Neuronal stem cell (in vitro differentiated cells): Measurements from ENCODE around the gene CD300LB.

ENCODE experiments used
- DNase-seq: peaks from one replicate; pipeline ENCODE4 v3.0.0-alpha.2; 2013; ENCODE audit warnings: low spot score
- H2AFZ ChIP-seq: one replicate; pipeline ENCODE4 v1.6.1; 2013; ENCODE audit warnings: mild to moderate bottlenecking, low read length, inconsistent platforms
- H2AK5ac ChIP-seq: 2 replicates; pipeline ENCODE4 v1.6.1; 2013; ENCODE audit warnings: low read depth, mild to moderate bottlenecking, inconsistent platforms, low read length, moderate library complexity, mixed read lengths
- H2BK120ac ChIP-seq: 2 replicates; pipeline ENCODE4 v1.6.1; 2013; ENCODE audit warnings: low read depth, mild to moderate bottlenecking, inconsistent platforms, low read length, moderate library complexity, mixed read lengths
- H2BK12ac ChIP-seq: one replicate; pipeline ENCODE4 v1.6.1; 2013; ENCODE audit warnings: low read length, inconsistent platforms
- H2BK15ac ChIP-seq: 2 replicates; pipeline ENCODE4 v1.6.1; 2013; ENCODE audit warnings: mild to moderate bottlenecking, low read length, inconsistent platforms, mixed read lengths
- H2BK5ac ChIP-seq: one replicate; pipeline ENCODE4 v1.6.1; 2013; ENCODE audit warnings: inconsistent platforms, mild to moderate bottlenecking, low read length, moderate library complexity
- H3K14ac ChIP-seq: one replicate; pipeline ENCODE4 v1.6.1; 2013; ENCODE audit warnings: low read length, inconsistent platforms
- H3K18ac ChIP-seq: 2 replicates; pipeline ENCODE4 v1.6.1; 2013; ENCODE audit warnings: low read length, inconsistent platforms
- H3K23ac ChIP-seq: 2 replicates; pipeline ENCODE4 v1.6.1; 2013; ENCODE audit warnings: low read depth, mild to moderate bottlenecking, mixed read lengths, low read length, inconsistent platforms; ENCODE audit not compliant: poor library complexity
- H3K27ac ChIP-seq: replicated peaks from 3 replicates; pipeline ENCODE4 v1.5.1; 2013; ENCODE audit warnings: low read length, inconsistent platforms
- H3K27me3 ChIP-seq, 3 experiments: 2 replicates each; pipeline ENCODE4 v1.6.1; 2013; ENCODE audit warnings: low read length in 3 of 3, mild to moderate bottlenecking in 2 of 3, inconsistent platforms in 1 of 3, low read depth in 1 of 3, mixed read lengths in 1 of 3, moderate library complexity in 1 of 3; ENCODE audit not compliant: control insufficient read depth in 3 of 3, insufficient read depth in 3 of 3
- H3K36me3 ChIP-seq, 2 donors: replicated peaks in 1 of 2; 2 replicates each; pipeline ENCODE4 v1.6.1; 2013; ENCODE audit warnings: low read length in 2 of 2; ENCODE audit not compliant: control insufficient read depth in 2 of 2, insufficient read depth in 2 of 2
- H3K4ac ChIP-seq: 2 replicates; pipeline ENCODE4 v1.6.1; 2013; ENCODE audit warnings: inconsistent platforms, mild to moderate bottlenecking, low read length, moderate library complexity
- H3K4me1 ChIP-seq, 2 donors: 1 replicate in 1 of 2; 2 replicates in 1 of 2; pipeline ENCODE4 v1.6.1; 2013; ENCODE audit warnings: low read length in 2 of 2, low read depth in 1 of 2; ENCODE audit not compliant: control insufficient read depth in 2 of 2, insufficient read depth in 1 of 2
- H3K4me2 ChIP-seq: one replicate; pipeline ENCODE4 v1.6.1; 2013; ENCODE audit warnings: mild to moderate bottlenecking, low read length, inconsistent platforms; ENCODE audit not compliant: insufficient read depth, poor library complexity, severe bottlenecking
- H3K4me3 ChIP-seq, 2 donors: 2 replicates each; pipeline ENCODE4 v1.5.1; 2013; ENCODE audit warnings: low read length in 2 of 2, mild to moderate bottlenecking in 2 of 2, inconsistent platforms in 1 of 2, moderate library complexity in 1 of 2
- H3K79me1 ChIP-seq: one replicate; pipeline ENCODE4 v1.6.1; 2013; ENCODE audit warnings: low read depth, mild to moderate bottlenecking, inconsistent platforms, low read length, moderate library complexity
- H3K9ac ChIP-seq: one replicate; pipeline ENCODE4 v1.6.1; 2013; ENCODE audit warnings: mild to moderate bottlenecking, low read depth, low read length, inconsistent platforms; ENCODE audit not compliant: poor library complexity
- H3K9me3 ChIP-seq, 2 donors: replicated peaks in 1 of 2; 2 replicates each; pipeline versions ENCODE3 to v1.6.1; 2013; ENCODE audit warnings: low read length in 2 of 2, mild to moderate bottlenecking in 2 of 2, inconsistent platforms in 1 of 2, low read depth in 1 of 2, mixed read lengths in 1 of 2, moderate library complexity in 1 of 2; ENCODE audit not compliant: control insufficient read depth in 2 of 2, insufficient read depth in 1 of 2
- H4K8ac ChIP-seq: one replicate; pipeline ENCODE4 v1.6.1; 2013; ENCODE audit warnings: low read depth, mild to moderate bottlenecking, inconsistent platforms, low read length, moderate library complexity
- H4K91ac ChIP-seq: one replicate; pipeline ENCODE4 v1.6.1; 2013; ENCODE audit warnings: low read length, low read depth, mild to moderate bottlenecking, inconsistent platforms; ENCODE audit not compliant: poor library complexity
- WGBS, 2 donors: extraction: QIAGEN DNeasy Blood & Tissue Kit; methylation state at CpG; one replicate each; pipeline ENCODE4 v1.1.7; 2013; ENCODE audit warnings: missing lambda C conversion rate in 2 of 2, mixed read lengths in 1 of 2; ENCODE audit not compliant: insufficient read length in 2 of 2, insufficient replicate concordance in 1 of 2; ENCODE audit errors: extremely low coverage in 2 of 2; 5-methylcytosine and 5-hydroxymethylcytosine counted together

The CD300LB gene

DNA sequence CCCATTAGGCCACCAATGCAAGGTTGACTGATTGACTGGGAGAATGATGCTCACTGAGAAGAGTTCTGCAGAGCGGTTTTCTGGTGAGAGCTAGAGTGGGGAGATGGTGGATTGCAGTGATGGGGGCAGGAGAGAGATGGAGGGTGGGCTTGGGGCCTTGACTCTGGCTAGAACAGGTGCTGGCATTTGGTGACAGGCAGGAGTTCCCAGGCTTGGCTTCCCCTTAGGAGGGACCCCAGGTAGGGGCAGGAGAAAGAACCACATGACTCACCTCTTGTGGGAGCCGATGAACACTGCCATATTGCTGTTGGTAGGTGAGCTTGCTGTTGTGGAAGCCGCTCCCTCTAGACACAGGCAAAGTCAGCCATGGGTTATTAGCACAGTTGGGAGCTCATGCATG lies 8.0 kb downstream of the CD300LB start:
- H3K36me3 ChIP-seq, result no peaks in the 10 kb centered on the region
- no peak overlapping the region for H3K27ac ChIP-seq
- H3K9me3 ChIP-seq, result peaks cover 0 to 7% of the 10 kb centered on the region in 2 donors
- peak overlapping the region; percentile 52 for H3K23ac ChIP-seq
- H2BK15ac ChIP-seq, result no peak overlapping the region
- H3K9ac ChIP-seq, result no peak overlapping the region
- no peak for DNase-seq
- H3K14ac ChIP-seq, result no peak overlapping the region
- no peak overlapping the region for H3K4ac ChIP-seq
- no CpG with 5 or more reads among the region's 3 CpGs for WGBS, 2 donors
- no peak overlapping the region for H3K18ac ChIP-seq
- H2AK5ac ChIP-seq, result no peak overlapping the region
- H3K79me1 ChIP-seq, result no peaks in the 10 kb centered on the region
- H4K91ac ChIP-seq, result no peak overlapping the region
- no peak overlapping the region for H3K4me2 ChIP-seq
- H2BK12ac ChIP-seq, result no peak overlapping the region
- no peak overlapping the region for H2BK120ac ChIP-seq
- H3K27me3 ChIP-seq, result peaks cover 0 to 2% (median 0%) of the 10 kb centered on the region in 3 experiments
- no peaks in the 10 kb centered on the region for H3K4me1 ChIP-seq
- H3K4me3 ChIP-seq, result no peak overlapping the region
- H2BK5ac ChIP-seq, result no peak overlapping the region
- no peak overlapping the region for H2AFZ ChIP-seq
- H4K8ac ChIP-seq, result no peak overlapping the region

DNA sequence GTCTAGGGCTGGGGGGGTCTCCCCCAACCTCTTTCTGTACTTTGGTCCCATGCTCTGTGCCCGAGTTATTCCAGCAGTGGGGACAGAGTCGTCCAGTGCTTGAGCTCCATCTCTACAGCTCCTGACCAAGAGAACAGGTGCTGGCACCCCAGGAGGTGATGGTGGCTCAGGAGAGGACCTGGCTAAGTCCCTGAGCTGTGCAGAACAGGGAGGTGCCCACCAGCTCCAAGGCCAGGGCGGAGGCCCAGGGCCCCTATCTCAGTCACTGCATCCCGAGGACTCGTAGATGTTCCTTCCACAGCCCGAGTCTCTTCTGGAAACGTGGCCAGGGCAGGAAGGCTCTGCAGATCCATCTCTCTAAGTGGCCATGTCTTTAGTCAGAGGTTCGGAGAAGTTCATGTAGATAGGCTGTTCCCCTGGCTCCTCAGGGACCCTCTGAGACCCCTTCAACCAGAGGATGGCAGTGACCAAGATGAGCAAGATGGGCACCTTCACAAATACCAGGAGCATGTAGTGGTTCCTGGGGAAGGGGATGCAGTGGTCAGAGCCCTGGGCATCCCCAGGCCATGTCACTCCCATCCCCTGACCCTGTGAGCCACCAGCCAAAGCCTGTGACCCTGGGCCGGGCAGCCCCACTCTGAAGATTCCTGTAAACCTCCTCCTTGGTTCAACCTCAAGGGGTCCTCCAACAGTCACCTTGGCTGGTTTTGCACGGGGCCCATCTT lies 8.7 kb downstream of the CD300LB start:
- no peak overlapping the region for H2BK120ac ChIP-seq
- no CpG with 5 or more reads among the region's 10 CpGs for WGBS, 2 donors

DNA sequence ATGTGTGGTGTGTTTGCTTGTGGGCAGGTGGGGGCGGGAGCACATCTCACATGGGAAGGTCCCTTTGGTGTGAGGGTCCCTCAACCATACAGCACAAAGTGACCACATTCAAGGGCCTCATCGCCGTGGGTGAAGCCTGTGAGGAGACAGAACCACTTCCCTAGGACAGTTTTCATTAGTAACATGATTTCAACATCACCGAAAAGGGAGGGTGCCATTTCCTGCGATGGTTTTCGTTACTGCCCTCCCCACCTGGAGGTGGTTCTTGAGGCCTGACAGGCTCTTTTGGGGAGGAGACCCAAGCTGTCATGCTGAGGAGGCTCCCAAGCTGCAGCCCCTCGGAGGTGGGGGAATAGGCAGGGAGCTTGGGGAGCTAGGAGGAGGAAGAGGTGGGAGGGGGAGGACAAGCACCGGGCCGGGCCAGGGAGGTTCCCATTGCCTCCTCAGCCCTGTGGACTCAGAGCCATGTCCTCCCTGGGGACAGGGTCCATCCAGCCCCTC lies 9.5 kb downstream of the CD300LB start:
- Histone ChIP-seq H3K4me2 (no peak overlapping the region), H3K36me3 (no peaks in the 10 kb centered on the region), H2BK120ac (no peak overlapping the region), H2AFZ (no peak overlapping the region), H3K23ac (no peak overlapping the region), H3K79me1 (no peaks in the 10 kb centered on the region), H3K14ac (no peak overlapping the region), H3K9ac (no peak overlapping the region), H2BK15ac (no peak overlapping the region), H2BK5ac (no peak overlapping the region), H3K18ac (no peak overlapping the region), H2AK5ac (no peak overlapping the region), H3K4me3 (no peak overlapping the region), H3K9me3 (peaks cover 0 to 7% of the 10 kb centered on the region in 2 donors), H4K8ac (no peak overlapping the region), H3K27me3 (no peaks in the 10 kb centered on the region), H2BK12ac (no peak overlapping the region), H3K4me1 (no peaks in the 10 kb centered on the region), H4K91ac (no peak overlapping the region), H3K4ac (no peak overlapping the region), H3K27ac (no peak overlapping the region)
- DNase-seq, result no peak
- no CpG with 5 or more reads among the region's 9 CpGs for WGBS, 2 donors

More for the DNA sequence above, 8.7 kb downstream of the CD300LB start:
- Histone ChIP-seq H2AK5ac (no peak overlapping the region), H2AFZ (no peak overlapping the region), H4K91ac (no peak overlapping the region), H3K79me1 (no peaks in the 10 kb centered on the region), H3K9ac (no peak overlapping the region), H3K36me3 (no peaks in the 10 kb centered on the region), H3K27ac (no peak overlapping the region), H3K4me2 (no peak overlapping the region), H3K4me3 (no peak overlapping the region), H3K4ac (no peak overlapping the region), H2BK15ac (no peak overlapping the region), H3K4me1 (no peaks in the 10 kb centered on the region), H2BK5ac (no peak overlapping the region), H3K23ac (no peak overlapping the region), H4K8ac (no peak overlapping the region), H3K14ac (no peak overlapping the region), H3K18ac (no peak overlapping the region), H2BK12ac (no peak overlapping the region), H3K27me3 (peaks cover 0 to 2% (median 0%) of the 10 kb centered on the region in 3 experiments), H3K9me3 (peaks cover 0 to 7% of the 10 kb centered on the region in 2 donors)
- no peak for DNase-seq

DNA sequence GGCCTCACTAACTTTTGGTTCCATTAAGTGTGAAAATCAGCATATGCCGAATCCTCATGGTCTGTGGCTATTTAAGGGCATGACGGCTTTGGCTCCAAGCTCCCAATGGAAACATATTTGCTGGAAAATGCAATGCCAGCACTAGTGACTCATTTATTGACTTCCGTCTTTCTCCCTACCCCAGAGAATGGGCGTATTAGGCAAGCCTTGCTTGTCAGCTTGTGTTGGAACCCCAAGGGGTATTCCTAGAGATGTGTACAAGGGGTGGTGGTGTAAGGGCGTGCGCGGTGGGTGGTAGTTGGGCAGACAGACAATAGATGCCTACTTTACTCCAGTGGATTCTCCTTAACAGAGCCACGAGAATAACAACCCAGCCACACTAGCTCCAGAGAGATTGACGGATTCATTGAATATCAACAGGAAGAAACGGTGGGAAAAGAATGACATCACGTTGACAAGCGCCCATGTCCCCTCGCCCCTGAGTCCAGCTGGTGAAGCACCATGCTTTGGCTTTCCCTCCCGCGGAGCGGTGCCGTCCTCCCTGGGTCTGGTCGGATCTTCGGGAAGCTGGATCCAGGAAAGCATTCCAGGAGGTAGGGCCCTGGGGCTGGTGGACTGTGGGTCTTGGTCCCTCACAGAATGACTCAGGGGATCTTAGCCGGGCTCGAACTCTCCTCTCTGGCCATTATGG lies 10.3 kb downstream of the CD300LB start:
- Histone ChIP-seq H3K4me1 (no peaks in the 10 kb centered on the region), H3K4ac (no peak overlapping the region), H2AFZ (no peak overlapping the region), H3K27me3 (no peaks in the 10 kb centered on the region), H3K9me3 (peaks cover 0 to 7% of the 10 kb centered on the region in 2 donors), H3K27ac (no peak overlapping the region), H3K36me3 (no peaks in the 10 kb centered on the region), H3K9ac (no peak overlapping the region), H2BK120ac (no peak overlapping the region), H2BK12ac (no peak overlapping the region), H2AK5ac (no peak overlapping the region), H2BK5ac (no peak overlapping the region), H3K79me1 (no peaks in the 10 kb centered on the region), H4K8ac (no peak overlapping the region), H2BK15ac (no peak overlapping the region), H3K4me3 (no peak overlapping the region), H3K14ac (no peak overlapping the region), H3K4me2 (no peak overlapping the region), H4K91ac (no peak overlapping the region), H3K18ac (no peak overlapping the region), H3K23ac (no peak overlapping the region)
- no CpG with 5 or more reads among the region's 21 CpGs for WGBS, 2 donors
- no peak for DNase-seq
